GM21367 (cell line): ENCODE measurements around the gene RADIL.
"Not testable (repeated sequence)": the region's sequence is repeated elsewhere in the genome, so short reads cannot be mapped to it uniquely, and the experiment has no call there.

Experiments
- ATAC-seq: cut with Tn5 transposase; IDR thresholded peaks from one replicate; pipeline ENCODE4 v1.9.1; 2021; ENCODE audit not compliant: unreplicated experiment

RADIL gene

DNA sequence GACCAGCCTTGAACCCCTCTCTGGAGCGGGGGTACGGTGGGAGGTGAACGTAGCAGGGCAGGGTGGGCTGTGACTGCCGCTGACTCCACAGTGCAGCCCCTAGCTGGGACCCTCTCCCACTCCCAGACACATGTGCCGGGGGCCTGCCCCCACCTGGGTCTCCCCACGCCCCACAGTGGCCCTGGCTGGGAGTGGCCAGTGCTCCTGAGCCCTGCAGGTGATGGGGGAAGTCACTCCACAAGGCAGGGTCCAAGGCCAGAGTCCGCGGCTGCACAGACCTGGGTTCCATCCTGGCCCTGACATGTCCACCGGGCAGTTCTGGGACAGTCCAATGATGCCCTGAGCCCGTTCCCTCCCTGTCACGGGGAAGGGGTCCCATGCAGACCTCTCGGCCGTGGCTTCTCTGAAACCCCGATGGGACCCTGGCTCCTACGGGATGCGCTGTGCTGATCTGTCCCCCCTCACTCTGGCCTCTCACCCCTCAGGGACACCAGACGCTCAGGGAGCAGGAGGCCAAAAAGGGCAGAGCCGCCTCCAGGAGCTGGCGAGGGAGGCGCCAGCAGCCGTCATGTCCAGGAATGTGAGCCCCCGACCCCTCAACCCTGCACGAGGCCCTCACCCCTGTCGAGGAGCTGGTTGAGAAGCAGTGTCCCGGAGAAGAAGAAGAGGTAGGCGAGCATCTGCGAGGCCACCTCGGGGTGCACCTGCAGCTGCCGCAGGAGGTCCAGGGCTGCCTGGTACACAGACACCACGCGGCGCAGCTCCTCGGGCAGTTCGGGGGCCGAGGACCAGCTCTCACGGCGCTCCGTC is 67.7 kb downstream of the RADIL start:
- no peak for ATAC-seq

DNA sequence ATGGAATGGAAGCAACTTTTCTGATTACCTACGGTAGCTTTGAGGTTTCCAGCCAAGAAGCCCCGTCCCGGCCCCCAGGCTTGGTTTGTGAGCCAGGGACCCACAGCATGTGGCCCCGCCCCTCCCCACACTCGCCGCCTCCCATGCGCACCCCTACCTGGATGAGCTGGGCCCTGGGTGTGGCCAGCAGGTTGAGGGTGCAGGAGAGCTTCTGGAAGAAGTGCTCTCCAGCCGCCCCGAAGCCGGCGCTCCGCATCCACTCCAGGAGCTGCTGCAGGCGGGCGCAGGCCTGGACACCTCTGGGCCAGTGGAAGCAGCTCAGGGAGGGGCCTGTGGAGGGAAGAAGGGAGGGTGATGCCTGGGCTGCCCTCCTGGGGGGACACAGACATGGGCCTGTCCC is 68.4 kb downstream of the RADIL start:
- no peak for ATAC-seq

DNA sequence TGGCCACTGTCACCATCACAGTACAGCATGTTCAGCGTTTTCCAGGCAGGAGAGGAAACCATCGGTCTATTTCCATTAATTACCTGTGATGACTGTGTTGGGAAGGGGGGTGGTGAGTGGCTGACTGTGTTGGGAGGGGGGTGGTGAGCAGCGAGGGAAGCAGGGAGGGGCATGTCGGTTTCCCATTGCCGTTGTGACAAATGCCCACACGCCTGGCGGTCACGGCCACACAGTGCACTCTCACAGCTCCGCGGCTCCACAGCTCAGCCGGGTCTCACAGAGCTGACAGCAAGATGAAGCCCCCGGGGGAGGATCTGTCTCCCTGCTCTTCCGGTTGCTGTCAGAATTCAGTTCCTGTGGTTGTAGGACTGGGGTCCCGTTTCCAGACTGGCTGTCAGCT is 69.1 kb downstream of the RADIL start:
- ATAC-seq: no peak

DNA sequence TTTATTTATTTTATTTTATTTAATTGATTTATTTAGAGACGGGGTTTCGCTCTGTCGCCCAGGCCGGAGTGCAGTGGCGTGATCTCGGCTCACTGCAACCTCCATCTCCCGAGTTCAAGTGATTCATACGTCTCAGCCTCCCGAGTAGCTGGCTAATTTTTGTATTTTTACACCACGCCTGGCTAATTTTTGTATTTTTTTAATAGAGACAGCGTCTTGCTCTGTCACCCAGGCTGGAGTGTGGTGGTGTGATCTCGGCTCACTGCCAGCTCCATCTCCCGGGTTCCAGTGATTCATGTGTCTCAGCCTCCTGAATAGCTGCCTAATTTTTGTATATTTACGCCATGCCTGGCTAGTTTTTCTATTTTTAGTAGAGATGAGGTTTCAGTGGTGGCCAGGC is 73.8 kb downstream of the RADIL start:
- no peak for ATAC-seq

DNA sequence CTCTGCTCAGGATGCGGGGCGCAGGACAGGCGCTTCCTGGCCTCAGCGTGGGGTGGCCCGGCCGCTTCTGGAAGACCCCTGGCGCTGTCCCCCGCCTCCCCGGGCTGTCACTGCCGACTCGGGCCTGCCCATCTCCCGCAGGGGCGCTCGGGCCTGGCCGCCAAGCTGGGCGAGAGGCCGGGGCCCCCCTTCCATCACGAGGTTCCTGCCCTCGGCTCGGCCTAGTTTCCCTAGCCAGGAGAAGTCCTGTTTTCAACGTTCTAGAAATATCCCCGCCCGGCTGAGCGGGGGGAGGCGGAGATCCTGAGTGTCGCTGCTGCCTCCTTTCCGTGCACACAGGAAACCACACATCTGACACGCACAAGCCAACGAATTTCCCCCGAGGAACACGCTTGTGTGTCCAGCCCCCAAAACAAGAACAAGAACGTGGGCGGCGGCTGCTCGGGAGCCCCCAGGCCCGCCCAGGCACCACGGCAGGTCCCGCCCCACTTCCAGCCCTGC is 74.4 kb downstream of the RADIL start:
- no peak for ATAC-seq

DNA sequence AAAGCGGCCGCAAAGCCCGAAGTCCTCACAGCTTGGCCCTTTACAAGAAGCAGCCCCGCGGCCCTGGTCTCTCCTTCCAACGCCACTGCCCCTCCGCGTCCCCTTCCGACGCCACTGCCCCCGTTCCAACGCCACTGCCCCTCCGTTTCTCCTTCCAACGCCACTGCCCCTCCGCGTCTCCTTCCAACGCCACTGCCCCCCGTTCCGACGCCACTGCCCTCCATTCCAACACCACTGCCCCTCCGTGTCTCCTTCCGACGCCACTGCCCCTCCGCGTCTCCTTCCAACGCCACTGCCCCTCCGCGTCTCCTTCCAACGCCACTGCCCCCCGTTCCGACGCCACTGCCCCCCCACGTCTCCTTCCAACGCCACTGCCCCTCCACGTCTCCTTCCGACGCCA is 75.0 kb downstream of the RADIL start:
- ATAC-seq: no peak

DNA sequence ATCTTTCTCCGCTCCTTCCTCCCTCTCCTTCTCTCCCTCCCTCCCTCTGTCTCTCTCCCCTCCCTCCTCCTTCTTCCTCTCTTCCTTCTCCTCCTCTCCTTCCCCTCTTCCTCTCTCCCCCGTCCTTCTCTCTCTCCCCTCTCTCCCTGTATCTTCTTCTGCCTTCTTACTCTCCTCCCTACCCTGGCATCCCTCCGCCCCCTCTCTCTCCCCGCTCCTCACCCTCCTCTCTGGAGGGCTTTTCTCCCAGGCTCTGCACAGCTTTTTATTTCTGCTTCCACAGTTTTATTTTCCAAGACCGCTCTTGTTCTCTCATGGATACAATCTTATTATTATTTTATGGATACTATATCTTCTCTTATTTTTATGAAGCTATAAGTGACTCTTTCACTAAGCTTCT is 75.5 kb downstream of the RADIL start:
- ATAC-seq: no peak

DNA sequence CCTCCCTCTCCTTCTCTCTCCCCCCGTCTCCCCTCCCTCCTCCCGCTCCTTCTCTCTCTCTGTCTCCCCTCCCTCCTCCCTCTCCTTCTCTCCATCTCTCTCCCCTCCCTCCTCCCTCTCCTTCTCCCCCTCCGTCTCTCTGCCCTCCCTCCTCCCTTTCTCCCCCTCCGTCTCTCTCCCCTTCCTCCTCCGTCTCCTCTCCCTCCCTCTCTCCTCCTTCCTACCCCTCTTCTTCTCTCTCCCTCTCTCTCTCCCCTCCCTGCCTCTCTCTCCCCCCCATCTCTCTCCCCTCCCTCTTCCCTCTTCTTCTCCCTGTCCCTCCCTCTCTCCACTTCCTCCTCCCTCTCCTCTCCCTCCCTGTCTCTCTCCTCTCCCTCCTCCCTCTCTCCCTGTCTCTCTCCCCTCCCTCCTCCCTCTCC is 75.9 kb downstream of the RADIL start:
- ATAC-seq: no peak

DNA sequence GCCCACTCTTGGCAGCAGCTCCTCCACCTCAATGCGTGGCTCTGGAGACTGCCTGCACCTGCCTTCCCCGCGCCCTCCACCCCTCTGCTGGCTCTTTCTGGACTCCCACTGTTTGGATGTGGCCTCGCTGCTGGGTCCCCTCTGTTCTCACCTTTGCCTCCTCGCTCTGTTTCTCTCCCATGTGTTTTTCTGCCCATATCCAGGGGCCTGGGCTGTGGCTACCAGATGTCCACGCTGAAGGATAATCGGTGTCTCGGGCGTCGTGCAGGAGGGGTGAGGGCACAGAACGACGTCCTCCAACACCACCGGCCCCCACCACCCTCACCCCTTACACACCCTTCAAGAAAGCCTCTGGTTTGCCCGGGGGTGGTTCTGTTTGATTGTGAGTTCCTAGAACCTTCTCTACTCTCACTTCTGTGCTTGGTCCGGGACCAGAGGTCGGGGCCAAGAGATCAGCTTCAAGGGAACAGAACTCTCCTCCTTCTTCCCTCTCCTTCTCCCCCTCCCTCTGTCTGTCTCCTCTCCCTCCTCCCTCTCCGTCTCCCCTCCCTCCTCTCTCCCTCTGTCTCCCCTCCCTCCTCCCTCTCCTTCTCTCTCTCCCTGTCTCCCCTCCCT is 76.4 kb downstream of the RADIL start:
- ATAC-seq: no peak

DNA sequence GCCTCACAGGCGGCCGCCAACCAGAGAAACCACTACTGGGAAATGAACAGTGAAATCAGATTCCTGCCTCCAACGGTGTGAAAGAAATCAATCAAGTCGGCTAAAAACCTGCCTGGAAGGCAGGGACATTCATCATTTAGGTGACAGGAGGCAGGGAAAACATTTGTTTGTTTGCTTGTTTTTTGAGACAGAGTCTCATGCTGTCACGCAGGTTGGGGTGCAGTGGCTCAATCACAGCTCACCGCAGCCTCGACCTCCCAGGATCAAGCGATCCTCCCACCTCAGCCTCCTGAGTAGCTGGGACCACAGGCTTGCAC is 77.6 kb downstream of the RADIL start:
- ATAC-seq: no peak

DNA sequence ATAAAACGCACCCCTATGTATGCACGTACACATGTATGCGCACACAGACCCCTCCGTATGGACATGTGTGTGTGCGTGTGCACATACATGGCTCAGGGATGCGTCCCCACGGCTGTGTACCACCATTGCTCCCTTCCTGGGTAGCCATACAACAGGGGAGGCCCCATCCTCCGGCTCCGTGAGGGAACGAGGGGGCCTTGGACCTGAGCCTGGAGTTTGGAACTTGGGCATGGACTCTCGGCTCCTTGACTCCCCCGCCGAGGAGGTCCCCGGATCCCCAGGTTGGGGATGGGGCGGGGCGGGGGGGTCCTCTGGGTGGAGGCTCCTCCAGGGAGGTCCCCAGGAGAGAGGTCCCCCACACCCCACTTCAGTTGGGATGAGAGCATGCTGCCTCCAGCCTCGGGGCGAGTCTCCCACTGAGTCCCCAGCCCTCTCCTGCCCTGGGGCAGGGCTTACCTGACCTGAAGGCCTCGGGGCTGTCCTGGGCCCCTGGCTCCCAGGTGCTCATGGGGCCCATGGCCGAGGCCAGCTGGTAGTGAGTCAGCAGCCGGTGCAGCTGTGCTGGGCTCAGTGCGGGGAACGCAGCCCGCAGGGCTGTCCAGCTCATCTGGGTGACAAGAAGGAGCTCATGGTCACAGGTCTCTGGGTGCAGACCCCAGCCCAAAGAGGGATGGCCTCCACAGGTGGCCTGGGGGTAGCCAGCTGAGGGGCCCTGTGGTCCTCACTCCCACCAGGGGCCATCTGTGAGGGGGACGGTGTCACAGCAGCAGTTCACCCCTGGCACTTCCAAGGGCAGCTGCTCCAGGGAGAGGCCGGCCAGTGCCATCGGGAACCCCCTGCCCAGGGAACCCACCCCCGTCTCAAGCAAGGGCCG is 78.2 kb downstream of the RADIL start:
- no peak for ATAC-seq

DNA sequence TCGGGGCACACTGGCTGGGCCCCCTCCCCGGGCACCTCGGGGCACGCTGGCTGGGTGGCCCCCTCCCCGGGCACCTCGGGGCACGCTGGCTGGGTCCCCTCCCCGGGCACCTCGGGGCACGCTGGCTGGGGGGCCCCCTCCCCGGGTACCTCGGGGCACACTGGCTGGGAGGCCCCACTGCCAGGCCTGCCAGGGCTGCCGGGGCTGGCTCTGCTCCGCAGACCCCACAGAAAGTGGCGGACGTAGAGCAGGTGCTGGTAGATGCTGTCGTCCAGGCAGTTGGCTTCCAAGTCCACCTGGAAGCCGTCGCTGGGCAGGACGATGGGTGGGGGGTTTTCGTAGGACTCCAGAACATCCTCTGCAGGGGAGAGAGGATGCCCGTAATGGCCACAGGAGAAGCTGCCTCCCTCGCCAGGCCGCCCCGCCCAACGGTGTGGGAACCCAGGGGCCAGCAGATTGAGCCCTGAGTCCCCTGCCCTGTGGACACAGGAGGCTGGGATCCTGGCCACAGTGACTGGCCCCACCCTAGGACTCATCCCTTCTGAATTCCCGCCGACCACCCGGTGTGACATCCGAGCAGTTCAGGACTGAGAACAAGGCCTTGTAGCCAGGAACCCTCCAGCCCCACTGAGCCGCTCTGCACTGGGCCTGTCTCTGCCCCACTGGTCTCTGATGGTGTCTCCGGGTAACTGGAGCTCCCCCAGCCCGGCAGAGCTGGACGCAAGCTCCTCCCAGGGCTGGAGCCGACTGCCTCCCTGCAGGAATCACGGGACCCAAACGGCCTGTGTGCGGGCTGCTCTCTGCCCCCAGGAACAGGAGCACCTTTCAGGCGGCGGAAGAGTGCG is 79.9 kb downstream of the RADIL start:
- ATAC-seq: no peak

DNA sequence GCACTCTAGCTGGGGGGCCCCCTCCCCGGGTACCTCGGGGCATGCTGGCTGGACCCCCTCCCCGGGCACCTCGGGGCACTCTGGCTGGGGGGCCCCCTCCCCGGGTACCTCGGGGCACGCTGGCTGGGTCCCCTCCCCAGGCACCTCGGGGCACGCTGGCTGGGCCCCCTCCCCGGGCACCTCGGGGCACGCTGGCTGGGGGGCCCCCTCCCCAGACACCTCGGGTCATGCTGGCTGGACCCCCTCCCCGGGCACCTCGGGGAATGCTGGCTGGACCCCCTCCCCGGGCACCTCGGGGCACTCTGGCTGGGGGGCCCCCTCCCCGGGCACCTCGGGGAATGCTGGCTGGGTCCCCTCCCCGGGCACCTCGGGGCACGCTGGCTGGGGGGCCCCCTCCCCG is 80.9 kb downstream of the RADIL start:
- not testable (repeated sequence) for ATAC-seq

DNA sequence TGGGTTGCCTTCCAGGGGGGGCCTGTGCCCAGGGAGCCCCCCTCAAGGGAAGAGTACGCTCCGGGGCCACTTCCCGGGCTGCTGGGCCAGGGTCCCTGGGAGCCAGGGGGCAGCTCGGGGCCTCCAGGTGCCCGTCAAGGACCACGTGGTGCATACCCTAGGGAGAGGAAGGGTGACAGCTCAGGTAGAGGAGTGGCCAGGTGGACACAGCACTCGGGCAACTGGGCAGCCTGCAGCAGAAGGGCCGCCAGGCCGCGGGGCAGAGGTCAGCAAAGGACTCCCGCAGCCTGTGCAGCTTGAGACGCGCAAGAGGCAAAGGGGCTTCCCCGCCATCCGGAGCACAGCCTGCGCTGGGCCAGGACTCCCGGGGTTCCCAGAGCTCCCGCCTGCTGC is 81.7 kb downstream of the RADIL start:
- no peak for ATAC-seq

DNA sequence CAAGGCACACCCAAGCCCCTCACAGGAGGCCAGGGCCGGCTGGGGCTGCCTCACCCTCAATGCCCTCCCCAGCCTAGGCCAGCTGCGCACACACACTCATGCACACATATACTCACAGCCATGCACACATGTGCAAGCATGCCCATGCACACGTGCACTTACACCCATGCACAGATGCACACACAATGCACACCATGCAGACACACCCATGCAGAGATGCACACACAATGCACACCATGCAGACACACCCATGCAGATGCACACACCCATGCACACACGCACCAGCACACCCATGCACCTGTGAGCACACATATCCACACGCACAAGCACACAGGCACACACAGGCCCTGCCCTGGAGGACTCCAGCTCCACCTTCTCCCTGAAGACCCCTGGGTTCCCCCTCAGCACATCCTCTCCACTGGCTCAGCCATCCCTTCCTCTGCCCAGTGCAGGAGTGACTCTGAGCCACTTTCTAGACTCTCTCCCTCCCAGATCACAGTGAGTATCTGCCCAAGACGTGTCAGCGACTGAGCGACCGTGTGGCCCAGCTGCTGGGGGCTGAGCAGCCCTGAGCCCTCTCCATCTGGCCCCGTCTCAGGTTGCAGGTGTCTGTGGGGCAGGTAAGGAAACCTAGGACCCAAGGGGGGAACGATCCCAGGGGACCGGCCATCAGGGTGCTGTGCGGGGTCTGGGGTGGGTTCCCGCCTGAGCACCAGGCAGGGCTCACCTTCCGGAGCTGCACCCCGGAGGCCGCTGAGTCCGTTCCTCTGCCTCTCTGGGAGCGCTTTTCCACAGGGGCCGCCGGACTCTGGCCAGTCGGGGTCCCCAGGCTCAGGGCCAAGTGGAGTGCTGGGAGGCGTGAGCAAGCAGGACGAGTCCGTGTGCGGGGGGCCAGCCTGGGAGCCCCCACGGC is 82.3 kb downstream of the RADIL start:
- ATAC-seq: no peak

DNA sequence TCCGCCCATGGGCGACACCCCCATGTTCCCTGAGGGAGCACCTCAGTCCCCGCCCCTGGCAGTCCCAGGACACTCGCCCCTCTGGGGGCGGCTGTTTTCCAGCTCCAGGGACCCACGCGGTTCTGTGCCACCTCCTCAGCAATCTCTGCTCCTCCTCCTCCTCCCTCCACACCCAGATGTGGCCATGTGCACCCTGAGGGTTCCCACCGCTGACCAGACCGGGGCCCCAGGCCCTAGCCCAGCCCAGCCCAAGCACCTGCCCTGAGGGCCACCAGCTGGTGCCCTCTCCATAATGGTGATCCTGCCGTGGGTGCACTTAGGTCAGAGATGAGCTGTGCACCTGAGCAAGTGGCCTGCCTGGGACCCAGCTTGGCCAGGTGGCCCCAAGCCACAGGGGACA is 83.0 kb downstream of the RADIL start:
- no peak for ATAC-seq

DNA sequence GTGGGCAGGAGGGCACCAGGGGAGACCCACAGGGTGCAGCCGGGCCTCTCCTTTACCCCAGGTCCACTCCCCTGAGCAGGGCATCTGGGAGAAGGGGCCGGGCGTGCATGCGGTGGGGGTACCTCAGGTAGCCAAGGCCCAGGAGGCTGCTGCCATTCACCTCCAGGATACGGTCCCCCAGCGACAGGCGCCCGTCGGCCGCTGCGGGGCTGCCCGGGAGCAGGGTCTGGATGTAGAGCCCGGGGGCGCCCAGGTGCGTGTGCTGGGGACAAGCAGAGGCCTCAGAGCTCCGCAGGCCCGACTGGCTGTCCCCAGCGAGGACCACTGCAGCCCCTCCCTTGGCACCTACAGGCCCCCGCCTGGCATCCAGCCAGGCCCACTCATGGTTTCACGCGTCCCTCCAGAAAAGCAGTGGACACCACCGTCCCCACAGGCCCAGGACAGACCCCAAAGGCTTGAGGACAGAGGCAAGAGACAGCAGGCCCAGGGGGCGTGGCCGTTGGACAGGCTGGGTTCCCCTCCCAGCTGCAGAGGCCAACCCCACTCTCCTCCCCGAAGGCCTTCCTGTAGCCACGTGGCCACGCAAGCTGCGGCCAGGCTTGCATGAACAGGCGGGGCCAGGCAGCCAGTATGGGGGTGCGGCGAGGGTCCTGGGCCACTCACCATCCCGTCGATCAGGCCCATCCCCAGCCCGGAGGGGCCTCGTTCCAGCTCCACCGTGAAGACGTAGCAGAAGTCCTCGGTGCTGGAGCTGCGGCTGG is 83.8 kb downstream of the RADIL start:
- no peak for ATAC-seq

DNA sequence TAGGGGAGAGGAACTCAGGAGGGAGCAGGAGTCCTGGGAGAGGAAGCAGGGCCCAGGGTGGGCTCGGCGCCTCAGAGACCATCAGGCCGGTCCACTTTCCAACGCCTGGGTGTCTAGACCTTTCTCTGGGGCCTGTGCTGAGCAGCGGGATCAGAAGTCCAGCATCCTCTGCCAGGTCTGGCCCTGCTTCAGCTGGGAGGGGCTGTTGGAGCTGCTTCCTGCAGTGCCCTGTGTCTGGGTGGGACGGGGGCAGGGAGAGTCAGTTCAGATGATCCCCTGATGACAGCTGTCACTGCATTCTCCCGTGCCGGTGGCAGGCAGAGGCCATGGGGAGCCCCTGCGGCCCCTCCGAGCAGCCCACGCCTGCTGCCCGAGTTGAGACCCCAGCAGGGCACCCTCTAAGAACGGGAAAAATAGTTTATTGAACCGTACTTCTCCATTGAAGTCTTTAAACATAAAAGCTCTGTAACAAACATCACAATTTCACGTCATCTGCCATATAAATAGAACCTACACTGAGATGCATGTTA is 84.7 kb downstream of the RADIL start:
- ATAC-seq: no peak
